ENCODE measurements around the gene SPCS1.
A peak's percentile ranks its signal among the peaks of the same experiment; 100 is the strongest.

Gene SPCS1

GRCh38 chr3:52754373-52754772, 48.5 kb downstream of the SPCS1 start:
- TF ChIP-seq CTCF (IDR thresholded peaks at IDR 0.05; ENCODE audit: insufficient read depth, missing control alignments), result no peak
- no peak for FAIRE-seq
- no peak for DNase-seq (ENCODE audit: insufficient read length, low spot score)

- peak; percentile 44 for FAIRE-seq
Observed at GRCh38 chr3:52756141-52756540, 50.2 kb downstream of the SPCS1 start.

More at GRCh38 chr3:52756141-52756540, 50.2 kb downstream of the SPCS1 start:
- no peak for TF ChIP-seq CTCF (IDR thresholded peaks at IDR 0.05; ENCODE audit: insufficient read depth, missing control alignments)
- no peak for DNase-seq (ENCODE audit: insufficient read length, low spot score)

Measured in D721Med (cell line).